OCI-LY1 (cell line): ENCODE measurements around the gene VPS54.

Experiments
- CTCF ChIP-seq: fragments of 200-600 bp; sonication (generic), shearing (Covaris generic); IDR thresholded peaks from 2 replicates; pipeline ENCODE4 v1.5.1; 2017; ENCODE audit warnings: mild to moderate bottlenecking, antibody characterized with exemption, low read length, moderate library complexity, mixed read lengths
- EZH2 ChIP-seq: fragments of 200-600 bp; sonication (generic), shearing (Covaris generic); IDR thresholded peaks from 2 replicates; pipeline ENCODE4 v1.8.0; 2017; ENCODE audit warnings: borderline replicate concordance, mixed run types, mild to moderate bottlenecking, antibody characterized with exemption, low read length, moderate library complexity, mixed read lengths

GRCh38 chr2:63984606-63985359, 34.4 kb downstream of the VPS54 start:
- TF ChIP-seq CTCF (no peak), EZH2 (no peak)
